ENCODE data around the gene APBA2.

Gene APBA2

GRCh38 chr15:29093696-29094343 lies 208.0 kb downstream of the APBA2 start:
- no peak for DNase-seq

GRCh38 chr15:29094711-29095110 lies 208.9 kb downstream of the APBA2 start:
- DNase-seq, result no peak

GRCh38 chr15:29095746-29096145 lies 210.0 kb downstream of the APBA2 start:
- no peak for DNase-seq

GRCh38 chr15:29097168-29097567 lies 211.4 kb downstream of the APBA2 start:
- DNase-seq, result no peak

- DNase-seq, result no peak
These were observed 212.2 kb downstream of the APBA2 start for GRCh38 chr15:29097971-29098370.

- no peak for DNase-seq
These were observed 212.9 kb downstream of the APBA2 start for GRCh38 chr15:29098652-29099051.

- no peak for DNase-seq
These were observed 213.5 kb downstream of the APBA2 start for GRCh38 chr15:29099131-29099880.

GRCh38 chr15:29100486-29101000 lies 214.8 kb downstream of the APBA2 start:
- DNase-seq, result no peak

- DNase-seq, result no peak
These were observed 215.7 kb downstream of the APBA2 start for GRCh38 chr15:29101491-29101890.

- peak; percentile 1 for DNase-seq
These were observed 216.5 kb downstream of the APBA2 start for GRCh38 chr15:29102173-29102794.

GRCh38 chr15:29102911-29103823 lies 217.4 kb downstream of the APBA2 start:
- no peak for DNase-seq

GRCh38 chr15:29103824-29104565 lies 218.2 kb downstream of the APBA2 start:
- no peak for DNase-seq

GRCh38 chr15:29104566-29104880 lies 218.7 kb downstream of the APBA2 start:
- DNase-seq, result no peak

GRCh38 chr15:29105151-29105854 lies 219.5 kb downstream of the APBA2 start:
- no peak for DNase-seq

GRCh38 chr15:29106116-29106515 lies 220.3 kb downstream of the APBA2 start:
- DNase-seq, result no peak

GRCh38 chr15:29106551-29107290 lies 220.9 kb downstream of the APBA2 start:
- no peak for DNase-seq

- no peak for DNase-seq
These were observed 221.6 kb downstream of the APBA2 start for GRCh38 chr15:29107291-29107890.

GRCh38 chr15:29107971-29108645 lies 222.3 kb downstream of the APBA2 start:
- no peak for DNase-seq

GRCh38 chr15:29109762-29110161 lies 224.0 kb downstream of the APBA2 start:
- DNase-seq, result no peak

GRCh38 chr15:29110176-29110575 lies 224.4 kb downstream of the APBA2 start:
- DNase-seq, result no peak
